HepG2 (cell line): Measurements from ENCODE around the gene HSPB6. TPM values are rescaled to one million over a fixed set of nuclear protein-coding genes. Genes with fewer than 3 reads are reported as not detected.

Source experiments
- JARID2 ChIP-seq: sonication (generic); formaldehyde crosslinking; IDR thresholded peaks from 2 replicates; pipeline ENCODE4 v1.8.1; 2023; ENCODE audit warnings: missing genetic modification reagents, inconsistent platforms; ENCODE audit not compliant: insufficient replicate concordance
- NONO ChIP-seq, 2 experiments: fragments of 450-650 bp in 1 of 2; sonication (generic) in 1 of 2; formaldehyde crosslinking in 1 of 2; IDR thresholded peaks in 1 of 2; conservative IDR thresholded peaks in 1 of 2; 2 replicates each; pipeline versions ENCODE4 v1.6.1 to v1.8.0; 2017 to 2022; ENCODE audit warnings: mild to moderate bottlenecking in 1 of 2, missing genetic modification reagents in 1 of 2, moderate library complexity in 1 of 2
- POGZ ChIP-seq: sonication (generic); formaldehyde crosslinking; IDR thresholded peaks from 2 replicates; pipeline ENCODE4 v1.4.0; 2020; ENCODE audit warnings: mild to moderate bottlenecking, missing genetic modification reagents
- PRDM4 ChIP-seq: sonication (generic); formaldehyde crosslinking; IDR thresholded peaks from 2 replicates; pipeline ENCODE4 v1.9.0; 2021; ENCODE audit warnings: missing genetic modification reagents, borderline replicate concordance
- RAD21 ChIP-seq: fragments of 450-650 bp; formaldehyde crosslinking; IDR thresholded peaks from 2 replicates; pipeline ENCODE4 v1.5.0; 2020; ENCODE audit warnings: mild to moderate bottlenecking
- RARG ChIP-seq: sonication (generic); formaldehyde crosslinking; IDR thresholded peaks from 2 replicates; pipeline ENCODE4 v1.4.0; 2020; ENCODE audit warnings: low read depth, mild to moderate bottlenecking, missing genetic modification reagents
- RBFOX2 ChIP-seq: fragments of 200-400 bp; formaldehyde crosslinking; IDR thresholded peaks from 2 replicates; pipeline ENCODE4 v1.6.1; 2017; ENCODE audit warnings: low read depth, mild to moderate bottlenecking, low read length
- SCMH1 ChIP-seq: sonication (generic); formaldehyde crosslinking; IDR thresholded peaks from 2 replicates; pipeline ENCODE4 v1.9.0; 2021; ENCODE audit warnings: missing genetic modification reagents, mild to moderate bottlenecking, borderline replicate concordance
- SIN3B ChIP-seq: fragments of 150-350 bp; IDR thresholded peaks from 2 replicates; pipeline ENCODE4 v1.6.1; 2014; ENCODE audit warnings: low read length
- SMAD9 ChIP-seq: sonication (generic); formaldehyde crosslinking; IDR thresholded peaks from 2 replicates; pipeline ENCODE4 v1.5.1; 2020; ENCODE audit warnings: mild to moderate bottlenecking, missing genetic modification reagents
- YEATS2 ChIP-seq: sonication (generic); formaldehyde crosslinking; IDR thresholded peaks from 2 replicates; pipeline ENCODE4 v1.4.0; 2020; ENCODE audit warnings: missing genetic modification reagents, borderline replicate concordance
- ZNF329 ChIP-seq: sonication (generic); formaldehyde crosslinking; IDR thresholded peaks from 2 replicates; pipeline ENCODE4 v1.9.0; 2021; ENCODE audit warnings: low read depth, mild to moderate bottlenecking, missing genetic modification reagents
- ZNF510 ChIP-seq: sonication (generic); formaldehyde crosslinking; IDR thresholded peaks from 2 replicates; pipeline ENCODE4 v1.4.0; 2020; ENCODE audit warnings: low read depth, mild to moderate bottlenecking, missing genetic modification reagents
- ZNF567 ChIP-seq: sonication (generic); formaldehyde crosslinking; IDR thresholded peaks from 2 replicates; pipeline ENCODE4 v1.8.1; 2023; ENCODE audit warnings: mild to moderate bottlenecking, missing genetic modification reagents, borderline replicate concordance
- ZNF788 ChIP-seq: sonication (generic); formaldehyde crosslinking; IDR thresholded peaks from 2 replicates; pipeline ENCODE4 v1.5.0; 2020; ENCODE audit warnings: mild to moderate bottlenecking, missing genetic modification reagents, borderline replicate concordance
- ZNF816 ChIP-seq: sonication (generic); formaldehyde crosslinking; IDR thresholded peaks from 2 replicates; pipeline ENCODE4 v1.8.0; 2022; ENCODE audit warnings: missing genetic modification reagents, mild to moderate bottlenecking, borderline replicate concordance
- polyA plus RNA-seq, 8 experiments: library from polyadenylated mRNA; depleted of rRNA in 3 of 8; stranded (reverse) in 7 of 8; unstranded in 1 of 8; fragments of >200 nt; fragmentation: Illumina TruSeq in 4 of 8; extraction: Trizol in 4 of 8; gene quantifications; 2 replicates each; pipeline versions ENCODE4 v1.2.1 to v1.2.3, GENCODE V29; 2011 to 2016; ENCODE audit warnings: low read depth in 4 of 8, missing spikeins in 1 of 8, mixed read lengths in 1 of 8; ENCODE audit not compliant: insufficient read depth in 1 of 8
- total RNA-seq, 5 experiments: library from RNA; depleted of rRNA; stranded (reverse); fragments of >200 nt; fragmentation: Illumina TruSeq; extraction: Trizol; gene quantifications; 2 replicates each; pipeline ENCODE4 v1.2.3, GENCODE V29; 2016; ENCODE audit warnings: low read depth in 1 of 5
- TF ChIP-seq, protein P1 (sequence below): sonication (generic); formaldehyde crosslinking; IDR thresholded peaks from 2 replicates; pipeline ENCODE4 v1.5.0; 2020; ENCODE audit warnings: mild to moderate bottlenecking, missing genetic modification reagents
- TF ChIP-seq, protein P2 (sequence below): sonication (generic); formaldehyde crosslinking; IDR thresholded peaks from 2 replicates; pipeline ENCODE4 v1.5.0; 2020; ENCODE audit warnings: mild to moderate bottlenecking, missing genetic modification reagents

HSPB6 gene
- total and polyA plus RNA-seq, 2 of the 13 experiments (the other 11 are each of a cell fraction or from before 2014, with no cell fraction given), result 0.18 TPM; not detected in 1

DNA sequence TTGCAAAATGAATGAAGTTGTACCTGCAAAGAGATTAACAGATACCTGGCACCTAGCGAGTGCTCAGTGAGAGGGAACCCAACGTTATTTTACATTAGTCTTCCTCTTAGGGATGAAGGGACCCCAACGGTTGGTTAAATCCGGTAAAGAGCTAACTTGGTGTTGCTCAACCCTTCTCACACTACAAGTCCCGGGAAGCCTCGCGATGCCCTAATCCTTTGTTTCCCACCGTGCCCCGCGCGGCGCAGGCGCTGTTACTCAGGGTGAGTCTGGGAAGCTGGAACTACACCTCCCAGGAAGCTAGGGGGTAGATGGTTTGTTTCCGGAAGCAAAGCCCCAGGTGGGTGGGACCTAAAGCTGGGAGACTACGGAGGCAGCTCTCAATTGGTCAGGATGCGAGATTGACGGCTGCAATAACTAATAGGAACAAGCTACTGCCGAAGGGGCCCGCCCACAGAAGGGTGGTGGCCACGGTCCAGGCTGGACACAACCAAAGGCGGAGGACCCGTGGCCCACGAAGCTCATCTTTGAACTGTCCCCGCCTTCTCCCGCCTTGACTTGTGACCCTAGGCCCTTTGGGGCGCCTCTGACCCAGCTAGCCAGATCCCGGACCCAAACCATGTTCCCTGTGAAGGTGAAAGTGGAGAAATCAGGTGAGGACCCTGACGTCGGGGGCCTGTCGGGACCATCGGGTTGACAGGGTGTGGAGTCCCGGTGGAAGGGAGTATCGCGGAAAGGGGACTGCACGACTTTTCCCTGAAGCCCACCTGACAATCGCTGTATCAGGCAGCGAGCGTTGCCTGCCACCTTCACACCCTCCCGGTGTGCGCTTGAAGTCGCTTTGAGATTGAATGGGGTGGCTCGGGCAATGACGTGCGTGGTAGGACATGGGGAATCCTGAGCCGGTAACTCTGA lies 8.5 kb downstream of the HSPB6 start, which contains the start of gene LIN37 (continued):
- TF ChIP-seq PRDM4 (CRISPR knock-in tag) (no peak), NONO (IDR thresholded peaks at IDR 0.05) (no peak), NONO (CRISPR knock-in tag; conservative IDR thresholded peaks at IDR 0.05) (peak; percentile 37; the same call in 1 of the 2 replicates), SCMH1 (CRISPR knock-in tag) (no peak), JARID2 (CRISPR knock-in tag) (no peak), ZNF329 (no peak), ZNF816 (no peak), RARG (no peak), SMAD9 (no peak), ZNF510 (CRISPR knock-in tag) (0 out of 2 replicates have a peak, but pooled peaks have one; percentile 76), SIN3B (peak; percentile 24; the same call in 1 of the 2 replicates), ZNF788 (peak; percentile 61; the same call in 1 of the 2 replicates), RAD21 (CRISPR knock-in tag) (no peak), ZNF567 (peak; percentile 61; the same call in 1 of the 2 replicates), YEATS2 (CRISPR knock-in tag) (peak; percentile 96), POGZ (CRISPR knock-in tag) (peak; percentile 61), RBFOX2 (peak; percentile 58)
- TF ChIP-seq, protein P1, sequence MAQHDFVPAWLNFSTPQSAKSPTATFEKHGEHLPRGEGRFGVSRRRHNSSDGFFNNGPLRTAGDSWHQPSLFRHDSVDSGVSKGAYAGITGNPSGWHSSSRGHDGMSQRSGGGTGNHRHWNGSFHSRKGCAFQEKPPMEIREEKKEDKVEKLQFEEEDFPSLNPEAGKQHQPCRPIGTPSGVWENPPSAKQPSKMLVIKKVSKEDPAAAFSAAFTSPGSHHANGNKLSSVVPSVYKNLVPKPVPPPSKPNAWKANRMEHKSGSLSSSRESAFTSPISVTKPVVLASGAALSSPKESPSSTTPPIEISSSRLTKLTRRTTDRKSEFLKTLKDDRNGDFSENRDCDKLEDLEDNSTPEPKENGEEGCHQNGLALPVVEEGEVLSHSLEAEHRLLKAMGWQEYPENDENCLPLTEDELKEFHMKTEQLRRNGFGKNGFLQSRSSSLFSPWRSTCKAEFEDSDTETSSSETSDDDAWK (CRISPR knock-in tag), result no peak
- TF ChIP-seq, protein P2, sequence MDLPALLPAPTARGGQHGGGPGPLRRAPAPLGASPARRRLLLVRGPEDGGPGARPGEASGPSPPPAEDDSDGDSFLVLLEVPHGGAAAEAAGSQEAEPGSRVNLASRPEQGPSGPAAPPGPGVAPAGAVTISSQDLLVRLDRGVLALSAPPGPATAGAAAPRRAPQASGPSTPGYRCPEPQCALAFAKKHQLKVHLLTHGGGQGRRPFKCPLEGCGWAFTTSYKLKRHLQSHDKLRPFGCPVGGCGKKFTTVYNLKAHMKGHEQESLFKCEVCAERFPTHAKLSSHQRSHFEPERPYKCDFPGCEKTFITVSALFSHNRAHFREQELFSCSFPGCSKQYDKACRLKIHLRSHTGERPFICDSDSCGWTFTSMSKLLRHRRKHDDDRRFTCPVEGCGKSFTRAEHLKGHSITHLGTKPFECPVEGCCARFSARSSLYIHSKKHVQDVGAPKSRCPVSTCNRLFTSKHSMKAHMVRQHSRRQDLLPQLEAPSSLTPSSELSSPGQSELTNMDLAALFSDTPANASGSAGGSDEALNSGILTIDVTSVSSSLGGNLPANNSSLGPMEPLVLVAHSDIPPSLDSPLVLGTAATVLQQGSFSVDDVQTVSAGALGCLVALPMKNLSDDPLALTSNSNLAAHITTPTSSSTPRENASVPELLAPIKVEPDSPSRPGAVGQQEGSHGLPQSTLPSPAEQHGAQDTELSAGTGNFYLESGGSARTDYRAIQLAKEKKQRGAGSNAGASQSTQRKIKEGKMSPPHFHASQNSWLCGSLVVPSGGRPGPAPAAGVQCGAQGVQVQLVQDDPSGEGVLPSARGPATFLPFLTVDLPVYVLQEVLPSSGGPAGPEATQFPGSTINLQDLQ (CRISPR knock-in tag), result no peak
